Astrocyte (in vitro differentiated cells and primary cell): Measurements from ENCODE around the gene CSF1R. TPM values are rescaled to one million over a fixed set of nuclear protein-coding genes. Genes with fewer than 3 reads are reported as not detected.
A peak's percentile ranks its signal among the peaks of the same experiment; 100 is the strongest.

Experiments
- DNase-seq: peaks from one replicate; pipeline ENCODE4 v3.0.0-alpha.2; 2010; ENCODE audit warnings: low read depth
- FAIRE-seq: peaks from 2 replicates; lab custom pipeline; 2011; peaks lifted over from hg19 to GRCh38; lab: Jason Lieb, UNC
- H2AFZ ChIP-seq: 2 replicates; pipeline ENCODE4 v1.6.0; 2012; ENCODE audit warnings: low read depth, low read length, inconsistent platforms
- H3K27ac ChIP-seq: 2 replicates; pipeline ENCODE4 v1.5.1; 2011; ENCODE audit warnings: low read depth, low read length, inconsistent platforms
- H3K27me3 ChIP-seq: 2 replicates; pipeline ENCODE4 v1.6.0; 2011; ENCODE audit warnings: low read length, inconsistent platforms; ENCODE audit not compliant: insufficient read depth
- H3K36me3 ChIP-seq: 2 replicates; pipeline ENCODE4 v1.5.1; 2011; ENCODE audit warnings: low read length, inconsistent platforms; ENCODE audit not compliant: insufficient read depth
- H3K4me1 ChIP-seq: 2 replicates; pipeline ENCODE4 v1.5.1; 2011; ENCODE audit warnings: low read length, inconsistent platforms; ENCODE audit not compliant: insufficient read depth
- H3K4me2 ChIP-seq: 2 replicates; pipeline ENCODE4 v1.6.0; 2012; ENCODE audit warnings: low read length, inconsistent platforms
- H3K4me3 ChIP-seq: 2 replicates; pipeline ENCODE4 v1.5.1; 2011; ENCODE audit warnings: low read depth, mild to moderate bottlenecking, low read length, inconsistent platforms; ENCODE audit not compliant: insufficient read depth
- H3K79me2 ChIP-seq: 2 replicates; pipeline ENCODE4 v1.6.0; 2012; ENCODE audit warnings: mild to moderate bottlenecking, low read length, inconsistent platforms; ENCODE audit not compliant: insufficient read depth
- H3K9ac ChIP-seq: 2 replicates; pipeline ENCODE4 v1.6.0; 2012; ENCODE audit warnings: mild to moderate bottlenecking, low read length, inconsistent platforms
- H3K9me3 ChIP-seq: 2 replicates; pipeline ENCODE4 v1.5.1; 2012; ENCODE audit warnings: low read depth, mild to moderate bottlenecking, low read length, inconsistent platforms; ENCODE audit not compliant: insufficient read depth
- H4K20me1 ChIP-seq: 2 replicates; pipeline ENCODE4 v1.6.0; 2012; ENCODE audit warnings: low read length, inconsistent platforms; ENCODE audit not compliant: insufficient read depth
- H3K27ac Mint-ChIP-seq: one replicate; pipeline ENCODE4 v1.8.0; 2021; ENCODE audit warnings: mild to moderate bottlenecking, mixed read lengths; ENCODE audit not compliant: unreplicated experiment
- H3K27me3 Mint-ChIP-seq: one replicate; pipeline ENCODE4 v1.8.0; 2021; ENCODE audit warnings: low read depth, mixed read lengths; ENCODE audit not compliant: unreplicated experiment
- H3K36me3 Mint-ChIP-seq: one replicate; pipeline ENCODE4 v1.8.0; 2021; ENCODE audit warnings: low read depth, mixed read lengths; ENCODE audit not compliant: unreplicated experiment
- H3K4me1 Mint-ChIP-seq: one replicate; pipeline ENCODE4 v1.8.0; 2021; ENCODE audit warnings: low read depth, mixed read lengths; ENCODE audit not compliant: unreplicated experiment
- H3K4me3 Mint-ChIP-seq: one replicate; pipeline ENCODE4 v1.8.0; 2021; ENCODE audit warnings: mild to moderate bottlenecking, moderate library complexity, mixed read lengths; ENCODE audit not compliant: unreplicated experiment
- H3K9me3 Mint-ChIP-seq: one replicate; pipeline ENCODE4 v1.8.0; 2021; ENCODE audit warnings: mild to moderate bottlenecking, mixed read lengths; ENCODE audit not compliant: unreplicated experiment
- CTCF ChIP-seq: IDR thresholded peaks from 2 replicates; pipeline ENCODE4 v1.5.1; 2011; ENCODE audit warnings: low read depth, mild to moderate bottlenecking, inconsistent platforms, low read length, moderate library complexity; ENCODE audit not compliant: insufficient read depth
- EZH2 ChIP-seq: IDR thresholded peaks from 2 replicates; pipeline ENCODE4 v1.6.1; 2012; ENCODE audit warnings: mild to moderate bottlenecking, low read length, inconsistent platforms; ENCODE audit not compliant: insufficient read depth
- total RNA-seq: library from RNA; stranded (reverse); gene quantifications from 2 replicates; pipeline ENCODE4 v1.2.1, GENCODE V29; 2021

The CSF1R gene
- total RNA-seq, 1 donor from 2014 or later = 1.4 TPM

- H3K9me3 ChIP-seq = peaks cover 5% of the 10 kb centered on the region
- no peaks in the 10 kb centered on the region for H3K36me3 Mint-ChIP-seq
- no peak overlapping the region for H2AFZ ChIP-seq
- peak overlapping the region; percentile 39 for H3K4me2 ChIP-seq
- no peak for FAIRE-seq
- no peaks in the 10 kb centered on the region for H3K27me3 ChIP-seq
- H3K27ac ChIP-seq = no peak overlapping the region
- no peak overlapping the region for H3K27ac Mint-ChIP-seq
- peaks cover 45% of the 10 kb centered on the region for H3K4me1 Mint-ChIP-seq
- no peaks in the 10 kb centered on the region for H4K20me1 ChIP-seq
- peaks cover 46% of the 10 kb centered on the region for H3K4me1 ChIP-seq
- peaks cover 5% of the 10 kb centered on the region for H3K27me3 Mint-ChIP-seq
- H3K79me2 ChIP-seq = no peaks in the 10 kb centered on the region
- no peak for DNase-seq
- H3K9me3 Mint-ChIP-seq = peaks cover 5% of the 10 kb centered on the region
- H3K4me3 Mint-ChIP-seq = no peak overlapping the region
- H3K36me3 ChIP-seq = no peaks in the 10 kb centered on the region
- H3K9ac ChIP-seq = no peak overlapping the region
- H3K4me3 ChIP-seq = no peak overlapping the region
- no peak for TF ChIP-seq EZH2
- TF ChIP-seq CTCF = no peak
Measured at GRCh38 chr5:150068472-150068871, 17.9 kb downstream of the CSF1R start.

- peaks cover 46% of the 10 kb centered on the region for H3K4me1 ChIP-seq
- no peak overlapping the region for H3K27ac ChIP-seq
- FAIRE-seq = no peak
- H3K4me3 Mint-ChIP-seq = no peak overlapping the region
- no peaks in the 10 kb centered on the region for H3K79me2 ChIP-seq
- H2AFZ ChIP-seq = no peak overlapping the region
- peaks cover 5% of the 10 kb centered on the region for H3K27me3 Mint-ChIP-seq
- H4K20me1 ChIP-seq = no peaks in the 10 kb centered on the region
- H3K4me3 ChIP-seq = no peak overlapping the region
- H3K9me3 Mint-ChIP-seq = peaks cover 4% of the 10 kb centered on the region
- no peaks in the 10 kb centered on the region for H3K27me3 ChIP-seq
- H3K36me3 Mint-ChIP-seq = no peaks in the 10 kb centered on the region
- H3K27ac Mint-ChIP-seq = no peak overlapping the region
- no peak overlapping the region for H3K9ac ChIP-seq
- H3K4me2 ChIP-seq = peak overlapping the region; percentile 39
- peaks cover 1% of the 10 kb centered on the region for H3K9me3 ChIP-seq
- peaks cover 48% of the 10 kb centered on the region for H3K4me1 Mint-ChIP-seq
- TF ChIP-seq CTCF = no peak
- TF ChIP-seq EZH2 = no peak
- no peaks in the 10 kb centered on the region for H3K36me3 ChIP-seq
- DNase-seq = no peak
Measured at GRCh38 chr5:150068071-150068470, 18.3 kb downstream of the CSF1R start.

- TF ChIP-seq CTCF (no peak), EZH2 (no peak)
- FAIRE-seq = no peak
Measured at GRCh38 chr5:150067405-150067960, 18.9 kb downstream of the CSF1R start.

More at GRCh38 chr5:150067405-150067960, 18.9 kb downstream of the CSF1R start:
- H3K4me3 ChIP-seq = no peak overlapping the region
- Mint-ChIP-seq H3K4me1 (peaks cover 50% of the 10 kb centered on the region), H3K27me3 (peaks cover 2% of the 10 kb centered on the region), H3K36me3 (no peaks in the 10 kb centered on the region), H3K4me3 (no peak overlapping the region), H3K9me3 (no peaks in the 10 kb centered on the region), H3K27ac (peak overlapping the region; percentile 26)
- H3K4me2 ChIP-seq = peak overlapping the region; percentile 71
- no peaks in the 10 kb centered on the region for H4K20me1 ChIP-seq
- H3K9ac ChIP-seq = no peak overlapping the region
- no peak for DNase-seq
- no peaks in the 10 kb centered on the region for H3K27me3 ChIP-seq
- H3K4me1 ChIP-seq = peaks cover 46% of the 10 kb centered on the region
- no peaks in the 10 kb centered on the region for H3K79me2 ChIP-seq
- peak overlapping the region; percentile 61 for H3K27ac ChIP-seq
- no peaks in the 10 kb centered on the region for H3K9me3 ChIP-seq
- no peaks in the 10 kb centered on the region for H3K36me3 ChIP-seq
- H2AFZ ChIP-seq = no peak overlapping the region
